LNCAP (cell line): ENCODE data around the gene ADAMTS19.

Experiments
- TF ChIP-seq, protein P1 (sequence below): fragments of 450-650 bp; IDR thresholded peaks from 2 replicates; pipeline ENCODE4 v1.5.1; 2017; ENCODE audit warnings: mild to moderate bottlenecking

Gene ADAMTS19

DNA sequence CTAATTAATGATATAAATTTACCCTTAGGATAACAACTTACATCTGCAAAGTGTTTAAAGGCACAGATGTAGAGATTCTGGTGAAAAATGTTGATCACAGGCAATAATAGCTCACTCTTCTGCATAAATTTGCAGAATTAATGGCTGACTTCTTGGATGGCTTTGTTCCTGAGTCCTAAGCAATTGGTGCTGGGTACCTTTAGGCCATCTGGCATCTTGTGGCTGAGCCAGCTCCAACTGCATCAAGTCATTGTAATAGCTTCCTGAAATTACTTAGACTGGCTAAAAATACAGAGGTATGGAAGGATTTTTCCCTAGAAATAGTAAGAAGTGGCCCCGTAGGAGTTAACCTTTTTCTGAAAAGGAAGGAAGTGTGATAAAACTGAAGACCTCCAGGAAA lies 169.5 kb downstream of the ADAMTS19 start:
- TF ChIP-seq, protein P1, sequence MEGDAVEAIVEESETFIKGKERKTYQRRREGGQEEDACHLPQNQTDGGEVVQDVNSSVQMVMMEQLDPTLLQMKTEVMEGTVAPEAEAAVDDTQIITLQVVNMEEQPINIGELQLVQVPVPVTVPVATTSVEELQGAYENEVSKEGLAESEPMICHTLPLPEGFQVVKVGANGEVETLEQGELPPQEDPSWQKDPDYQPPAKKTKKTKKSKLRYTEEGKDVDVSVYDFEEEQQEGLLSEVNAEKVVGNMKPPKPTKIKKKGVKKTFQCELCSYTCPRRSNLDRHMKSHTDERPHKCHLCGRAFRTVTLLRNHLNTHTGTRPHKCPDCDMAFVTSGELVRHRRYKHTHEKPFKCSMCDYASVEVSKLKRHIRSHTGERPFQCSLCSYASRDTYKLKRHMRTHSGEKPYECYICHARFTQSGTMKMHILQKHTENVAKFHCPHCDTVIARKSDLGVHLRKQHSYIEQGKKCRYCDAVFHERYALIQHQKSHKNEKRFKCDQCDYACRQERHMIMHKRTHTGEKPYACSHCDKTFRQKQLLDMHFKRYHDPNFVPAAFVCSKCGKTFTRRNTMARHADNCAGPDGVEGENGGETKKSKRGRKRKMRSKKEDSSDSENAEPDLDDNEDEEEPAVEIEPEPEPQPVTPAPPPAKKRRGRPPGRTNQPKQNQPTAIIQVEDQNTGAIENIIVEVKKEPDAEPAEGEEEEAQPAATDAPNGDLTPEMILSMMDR = no peak

DNA sequence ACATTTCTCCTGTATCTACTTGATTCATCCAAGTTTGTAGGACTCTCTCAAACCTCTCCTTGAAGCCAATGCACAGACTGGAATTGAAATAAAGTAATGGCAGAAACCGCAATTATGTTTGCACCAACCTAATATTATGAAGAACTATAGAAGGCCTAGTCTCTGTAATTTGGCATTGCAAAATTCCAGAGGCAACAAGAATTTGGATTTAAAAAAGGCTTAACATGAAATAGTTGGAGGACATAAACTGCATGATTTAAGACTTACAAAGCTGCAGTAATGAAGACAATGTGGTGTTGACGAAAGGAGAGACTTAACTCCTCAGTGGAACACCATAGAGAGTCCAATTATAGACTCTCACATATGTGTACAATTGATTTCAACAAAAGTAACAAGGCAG lies 170.0 kb downstream of the ADAMTS19 start:
- TF ChIP-seq, protein P1 = no peak

DNA sequence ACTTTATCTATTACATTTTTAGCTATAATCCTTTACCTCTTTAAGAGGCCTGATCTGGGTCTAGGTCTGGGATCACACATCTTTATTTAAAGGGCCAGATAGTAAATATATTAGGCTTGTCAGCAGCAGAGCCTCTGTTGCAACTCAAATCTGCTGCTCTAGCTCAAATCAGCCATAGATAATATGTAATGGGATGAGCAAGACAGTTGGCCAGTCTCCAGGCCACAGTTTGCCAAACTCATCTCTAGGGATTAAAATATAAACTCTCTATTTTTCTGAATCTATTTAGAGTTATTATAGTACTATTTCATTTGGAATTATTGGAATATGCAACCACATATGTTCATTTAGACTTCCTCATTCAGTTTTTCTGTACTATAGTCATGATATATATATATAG lies 171.9 kb downstream of the ADAMTS19 start:
- TF ChIP-seq, protein P1 = no peak

DNA sequence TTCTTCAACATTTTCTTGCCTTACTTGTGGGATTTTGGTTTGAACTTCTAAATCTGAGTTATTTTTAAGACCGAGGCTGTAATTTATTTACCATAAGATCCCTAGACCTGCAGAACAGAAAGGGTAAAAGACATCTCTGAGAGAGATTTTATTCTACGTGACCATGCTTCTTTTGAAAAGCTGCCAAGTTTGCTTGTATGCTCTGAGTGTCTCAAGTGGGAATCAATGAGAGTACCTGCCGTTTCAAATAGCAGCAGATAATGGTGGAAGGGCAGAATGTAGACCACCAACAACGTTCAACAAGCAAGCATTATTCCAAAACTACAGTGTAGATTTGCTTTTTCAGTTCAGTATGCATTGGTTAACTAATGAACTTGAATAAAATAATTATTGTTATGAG lies 179.2 kb downstream of the ADAMTS19 start:
- TF ChIP-seq, protein P1 = no peak

DNA sequence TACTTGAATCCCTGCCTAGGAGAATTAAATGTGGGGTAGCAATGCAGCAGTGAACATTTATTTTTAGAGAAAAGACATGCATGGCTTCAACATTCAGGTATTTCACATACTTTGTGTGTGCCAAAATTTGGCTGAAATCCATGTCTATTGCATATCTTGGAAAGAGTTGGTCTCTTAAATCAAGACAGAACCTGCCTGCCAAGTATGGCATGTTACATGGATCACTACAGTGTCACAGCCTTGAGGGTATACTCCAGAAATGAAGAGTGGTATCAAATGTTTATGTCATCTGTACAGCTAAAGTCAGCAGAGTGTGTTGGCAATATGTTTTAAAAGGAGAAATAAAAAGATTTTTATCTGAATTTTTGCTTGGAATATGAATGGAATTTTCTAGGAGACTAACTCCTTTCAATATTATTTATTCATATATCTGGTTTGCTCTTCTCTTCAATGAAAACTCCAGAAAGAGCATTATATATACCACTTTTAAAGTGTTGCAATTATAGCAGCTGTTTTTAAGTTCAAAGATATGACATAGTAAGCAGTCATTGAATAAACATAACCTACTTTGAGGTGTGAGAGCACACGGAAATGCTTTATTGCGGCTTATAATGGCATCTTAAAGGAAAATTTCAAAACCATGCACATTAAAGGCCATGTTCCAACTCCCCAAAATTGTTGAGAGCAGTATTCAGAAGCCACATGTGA lies 192.4 kb downstream of the ADAMTS19 start:
- TF ChIP-seq, protein P1 = no peak

DNA sequence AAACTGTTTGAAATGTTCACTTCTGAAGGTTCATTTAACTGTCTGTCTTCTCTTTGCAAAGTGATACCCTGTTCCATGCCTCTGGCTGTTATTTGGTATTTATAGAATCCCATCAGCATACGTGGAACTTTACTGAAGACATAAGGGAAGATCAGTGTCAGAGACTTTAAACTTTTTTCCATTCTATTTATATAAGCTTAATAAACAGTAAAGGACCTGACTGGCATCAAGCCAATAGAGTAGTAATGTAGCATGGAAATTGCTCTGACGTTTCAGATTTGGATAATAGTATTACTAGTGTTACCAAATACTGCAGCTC lies 192.9 kb downstream of the ADAMTS19 start:
- TF ChIP-seq, protein P1 = no peak

DNA sequence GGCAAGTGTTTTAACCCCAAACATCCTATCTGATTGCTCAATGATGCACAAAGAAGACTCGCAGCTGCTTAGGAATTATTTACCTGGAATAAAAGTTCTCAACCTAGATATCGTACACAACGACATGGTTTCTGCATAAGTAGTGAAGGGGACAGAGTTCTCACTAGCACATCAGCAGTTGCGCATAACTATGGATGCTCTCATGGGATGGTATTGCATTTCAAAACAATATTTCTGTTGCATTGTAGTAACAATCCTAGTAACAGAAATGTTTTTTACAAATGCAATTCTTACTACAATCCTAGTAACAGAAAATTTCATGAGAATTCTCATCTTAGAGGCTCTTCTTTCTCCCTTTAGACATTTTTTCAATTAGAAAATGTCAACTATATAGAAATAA lies 193.3 kb downstream of the ADAMTS19 start:
- TF ChIP-seq, protein P1 = no peak

DNA sequence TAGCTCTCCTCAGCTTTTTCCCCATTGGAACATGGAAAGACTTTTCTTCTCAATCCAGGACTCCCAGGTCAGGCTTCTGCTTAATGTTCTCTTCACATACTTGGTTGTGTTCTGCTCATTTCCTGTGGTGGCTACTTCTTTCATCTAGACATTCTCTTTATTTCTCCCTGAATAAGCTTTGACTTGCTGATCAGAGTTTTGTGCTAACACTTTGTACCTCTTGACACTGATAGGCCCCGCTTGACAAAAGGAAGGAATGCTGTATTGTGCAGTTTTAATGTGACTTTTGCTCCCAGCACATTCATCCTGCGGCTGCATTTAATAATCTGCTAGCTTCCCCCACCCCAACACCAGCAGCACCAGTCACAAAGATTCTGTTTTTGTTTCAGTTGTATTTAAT lies 196.9 kb downstream of the ADAMTS19 start:
- TF ChIP-seq, protein P1 = no peak
